ENCODE data around the gene CCL7.
A peak's percentile ranks its signal among the peaks of the same experiment; 100 is the strongest.

Gene CCL7

GRCh38 chr17:34318474-34318873 lies 48.5 kb downstream of the CCL7 start:
- H3K27ac ChIP-seq (ENCODE audit: low read depth, low read length), result no peak overlapping the region
- no peaks in the 10 kb centered on the region for H3K27me3 ChIP-seq (ENCODE audit: control insufficient read depth in 1 of 2, insufficient read depth in 2 of 2, low read length in 2 of 2)
- H3K4me3 ChIP-seq (ENCODE audit: low read depth in 1 of 2, low read length in 2 of 2), result no peak overlapping the region
- no peaks in the 10 kb centered on the region for H3K9me3 ChIP-seq (ENCODE audit: control insufficient read depth in 1 of 2, low read length in 2 of 2)
- H3K36me3 ChIP-seq (ENCODE audit: control insufficient read depth in 1 of 2, insufficient read depth in 2 of 2, low read length in 2 of 2), result no peaks in the 10 kb centered on the region
- H3K9ac ChIP-seq (ENCODE audit: low read depth in 1 of 2, low read length in 2 of 2), result no peak overlapping the region
- peaks cover 0 to 6% of the 10 kb centered on the region in 2 donors for H3K4me1 ChIP-seq (ENCODE audit: control insufficient read depth in 1 of 2, insufficient read depth in 2 of 2, low read length in 2 of 2)

- no peaks in the 10 kb centered on the region for H3K36me3 ChIP-seq (ENCODE audit: control insufficient read depth in 1 of 2, insufficient read depth in 2 of 2, low read length in 2 of 2)
- no peak within 1 kb of the TSS for H3K27ac ChIP-seq (ENCODE audit: low read depth, low read length)
- peaks cover 0 to under 1% of the 10 kb centered on the region in 2 donors for H3K4me1 ChIP-seq (ENCODE audit: control insufficient read depth in 1 of 2, insufficient read depth in 2 of 2, low read length in 2 of 2)
- H3K27me3 ChIP-seq (ENCODE audit: control insufficient read depth in 1 of 2, insufficient read depth in 2 of 2, low read length in 2 of 2), result no peaks in the 10 kb centered on the region
- no peak within 1 kb of the TSS for H3K9ac ChIP-seq (ENCODE audit: low read depth in 1 of 2, low read length in 2 of 2)
- peak within 1 kb of the TSS; percentile 5 to 8 for H3K4me3 ChIP-seq (ENCODE audit: low read depth in 1 of 2, low read length in 2 of 2)
- no peaks in the 10 kb centered on the region for H3K9me3 ChIP-seq (ENCODE audit: control insufficient read depth in 1 of 2, low read length in 2 of 2)
Measured at GRCh38 chr17:34319039-34319483, 49.0 kb downstream of the CCL7 start, which contains the start of gene CCL8. Gene CCL8 (plus strand): TSS chr17:34319435. CDS start chr17:34319502, 67 bp downstream.
